GM12873 (cell line): ENCODE measurements around the gene ZSCAN22.

Source experiments
- CTCF ChIP-seq: IDR thresholded peaks from 2 replicates; pipeline ENCODE4 v1.5.1; 2012; ENCODE audit warnings: low read depth, mild to moderate bottlenecking, moderate library complexity, low read length, control low read depth; ENCODE audit not compliant: insufficient read depth; ENCODE audit errors: missing control alignments

The ZSCAN22 gene

DNA sequence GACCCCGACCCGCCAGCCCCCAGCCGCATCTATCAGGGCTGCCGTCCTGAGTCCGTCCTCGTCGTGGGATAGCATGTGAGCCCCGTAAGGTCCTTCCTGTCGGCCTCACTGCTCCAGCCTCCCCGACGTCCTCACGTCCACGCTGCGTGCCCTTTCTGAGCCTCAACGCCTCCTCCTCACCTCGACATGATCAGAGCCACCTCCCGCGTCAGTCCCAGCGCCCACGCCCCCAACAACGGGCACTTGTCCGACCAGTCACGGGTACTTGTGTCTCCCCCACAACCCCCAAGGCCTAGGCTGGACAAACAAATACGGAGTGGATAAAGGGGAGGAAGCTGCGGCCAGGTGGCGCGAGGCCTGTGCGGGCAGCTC is 35.1 kb downstream of the ZSCAN22 start:
- TF ChIP-seq CTCF = no peak

DNA sequence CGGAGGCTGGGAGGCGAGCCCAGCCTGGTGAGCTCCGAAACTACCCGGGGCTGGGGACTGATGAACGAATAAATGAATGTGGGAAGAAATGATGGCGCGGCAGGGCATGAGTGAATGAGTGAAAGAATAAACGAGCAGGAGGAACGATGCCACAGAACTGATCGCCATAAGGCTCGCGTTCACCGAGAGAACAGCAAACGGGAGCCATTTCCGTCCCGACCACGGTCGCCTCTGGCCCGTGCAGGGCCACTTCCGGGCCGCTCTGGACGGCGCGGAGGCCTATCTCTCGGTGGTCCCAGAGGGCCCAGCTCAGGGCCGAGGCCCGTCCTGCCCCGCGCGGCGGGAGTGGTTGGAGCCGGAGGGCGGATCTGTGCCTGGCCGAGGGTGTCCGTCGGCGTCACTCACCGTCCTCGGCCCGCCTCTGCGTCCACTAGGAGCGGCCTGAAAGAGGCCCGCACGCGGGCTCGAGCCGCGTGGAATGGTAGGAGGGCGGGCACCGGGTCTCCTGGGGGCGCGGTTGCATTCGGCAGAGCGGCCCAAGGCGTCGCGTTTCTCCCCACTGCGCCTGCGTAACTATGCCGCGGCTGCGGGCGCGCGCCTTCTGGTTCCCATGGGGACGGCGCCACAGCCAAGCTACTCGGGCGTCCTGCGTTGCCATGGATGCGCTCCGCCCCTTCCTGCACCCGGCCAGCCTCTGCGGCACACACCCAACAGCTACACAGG is 35.6 kb downstream of the ZSCAN22 start, which contains the start of gene ZNF497:
TSS of gene ZNF497 (minus strand) at position 480 of the 723 bp plus-strand sequence. CDS start 5,116 bp downstream, outside the sequence.
- no peak for TF ChIP-seq CTCF

DNA sequence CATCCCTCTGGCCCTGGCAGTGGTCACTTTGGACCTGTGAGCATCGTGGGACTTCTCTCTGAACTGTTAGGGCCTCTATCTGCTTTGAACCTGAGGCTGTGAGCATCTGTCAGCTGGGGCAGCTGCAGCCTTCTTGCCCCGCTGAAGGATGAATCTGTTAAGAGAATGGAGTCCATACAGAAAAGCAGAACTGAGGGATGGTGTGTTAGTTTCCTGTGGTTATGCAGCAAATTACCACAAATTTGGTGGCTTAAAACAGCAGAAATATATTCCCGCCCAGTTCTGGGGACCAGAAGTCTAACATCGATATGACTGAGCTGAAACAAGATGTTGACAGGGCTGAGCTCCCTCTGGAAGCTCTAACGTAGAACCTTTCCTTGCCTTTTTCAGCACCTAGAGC is 37.4 kb downstream of the ZSCAN22 start:
- no peak for TF ChIP-seq CTCF

DNA sequence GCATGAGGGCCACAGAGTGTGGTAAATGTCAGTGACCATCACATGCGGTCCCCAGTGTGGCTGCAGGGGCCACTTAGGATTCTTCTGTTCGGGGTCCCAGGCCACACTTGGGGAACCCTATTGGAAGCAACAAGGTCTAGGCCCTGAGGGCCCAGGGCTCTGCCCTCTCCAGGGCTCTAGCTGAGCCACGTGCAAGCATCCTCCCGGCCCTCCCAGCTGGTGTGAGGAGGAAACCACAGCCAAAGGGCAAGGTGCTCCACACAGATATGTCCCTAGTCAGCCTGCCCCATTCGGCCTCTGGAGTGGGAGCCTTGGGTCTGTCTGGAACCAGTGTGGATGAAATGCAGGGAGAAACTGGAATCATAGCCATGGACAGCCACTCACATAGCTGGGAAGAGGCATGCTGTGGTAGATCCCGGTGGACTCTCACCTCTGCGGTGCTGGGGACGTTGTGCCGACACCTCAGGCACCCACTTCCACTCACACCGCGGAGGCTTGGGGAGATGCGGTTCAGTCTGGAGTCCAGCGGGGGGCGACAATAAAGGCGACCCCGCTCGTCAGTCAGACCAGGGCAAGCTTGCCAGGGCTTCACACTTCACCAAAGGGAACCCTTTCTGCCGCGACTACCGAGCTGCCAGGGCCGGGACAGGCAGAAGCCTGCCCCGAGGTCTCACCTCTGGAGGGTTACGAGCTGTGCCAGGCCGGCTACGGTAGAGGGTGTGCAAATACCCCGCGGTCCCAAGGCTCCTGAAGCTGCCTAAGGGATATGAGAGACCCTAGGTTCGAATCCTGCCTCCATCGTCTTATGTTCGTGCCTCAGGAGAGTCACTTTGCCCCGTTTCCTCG is 40.0 kb downstream of the ZSCAN22 start:
- no peak for TF ChIP-seq CTCF

- no peak for TF ChIP-seq CTCF
Measured at GRCh38 chr19:58367698-58368454, 41.1 kb downstream of the ZSCAN22 start.

GRCh38 chr19:58368561-58369360 is 42.0 kb downstream of the ZSCAN22 start:
- TF ChIP-seq CTCF = no peak
